HT-29 (cell line): Measurements from ENCODE around the gene PREPL. TPM values are rescaled to one million over a fixed set of nuclear protein-coding genes. Genes with fewer than 3 reads are reported as not detected.
A peak's percentile ranks its signal among the peaks of the same experiment; 100 is the strongest.
"Not testable (repeated sequence)": the region's sequence is repeated elsewhere in the genome, so short reads cannot be mapped to it uniquely, and the experiment has no call there.

Experiments
- DNase-seq: peaks from one replicate; pipeline ENCODE4 v3.0.0-alpha.2; 2015; ENCODE audit warnings: low spot score
- total RNA-seq: library from RNA; depleted of rRNA; stranded (reverse); fragments of >200 nt; shearing (Covaris generic); gene quantifications from 2 replicates; pipeline ENCODE4 v1.2.3, GENCODE V29; 2014; rRNA removed

PREPL gene
- 16.2 and 19.0 TPM in 2 replicates for total RNA-seq

- peak; percentile 98 for DNase-seq
Observed at GRCh38 chr2:44361330-44362206, at the start of gene PREPL, which contains the start of gene CAMKMT. TSS of gene PREPL (minus strand) at chr2:44361494. CDS start at chr2:44346342, 15,152 bp downstream. TSS of gene CAMKMT (plus strand) at chr2:44361947.

- no peak for DNase-seq
Observed at GRCh38 chr2:44398243-44398897, 37.1 kb upstream of the PREPL start.

- no peak for DNase-seq
Observed at GRCh38 chr2:44397447-44398175, 36.3 kb upstream of the PREPL start.

- peak; percentile 78 for DNase-seq
Observed at GRCh38 chr2:44392338-44392943, 31.1 kb upstream of the PREPL start.

GRCh38 chr2:44389895-44390294, 28.6 kb upstream of the PREPL start:
- DNase-seq: peak; percentile 9

- no peak for DNase-seq
Observed at GRCh38 chr2:44388877-44389276, 27.6 kb upstream of the PREPL start.

GRCh38 chr2:44385226-44385625, 23.9 kb upstream of the PREPL start:
- DNase-seq: not testable (repeated sequence)

GRCh38 chr2:44377486-44377885, 16.2 kb upstream of the PREPL start:
- no peak for DNase-seq

GRCh38 chr2:44372246-44372645, 11.0 kb upstream of the PREPL start:
- no peak for DNase-seq

- DNase-seq: no peak
Observed at GRCh38 chr2:44371445-44371844, 10.2 kb upstream of the PREPL start.

- DNase-seq: no peak
Observed at GRCh38 chr2:44369392-44369791, 8.1 kb upstream of the PREPL start.

- no peak for DNase-seq
Observed at GRCh38 chr2:44367591-44367990, 6.3 kb upstream of the PREPL start.

- no peak for DNase-seq
Observed at GRCh38 chr2:44364604-44365003, 3.3 kb upstream of the PREPL start.

- peak; percentile 73 for DNase-seq
Observed at GRCh38 chr2:44362207-44363015, 1.1 kb upstream of the PREPL start.

- peak; percentile 55 for DNase-seq
Observed at GRCh38 chr2:44360749-44361329, 455 bp downstream of the PREPL start.

GRCh38 chr2:44358503-44358902, 2.8 kb downstream of the PREPL start:
- DNase-seq: peak; percentile 94

GRCh38 chr2:44354761-44355160, 6.5 kb downstream of the PREPL start:
- DNase-seq: no peak

GRCh38 chr2:44352510-44352909, 8.8 kb downstream of the PREPL start:
- no peak for DNase-seq

GRCh38 chr2:44351676-44352075, 9.6 kb downstream of the PREPL start:
- DNase-seq: no peak

- DNase-seq: no peak
Observed at GRCh38 chr2:44351088-44351487, 10.2 kb downstream of the PREPL start.
